NCI-H460 (cell line): ENCODE data around the gene ARHGEF12. TPM values are rescaled to one million over a fixed set of nuclear protein-coding genes. Genes with fewer than 3 reads are reported as not detected.

Source experiments
- DNase-seq: peaks from one replicate; pipeline ENCODE4 v3.0.0-alpha.2; 2016; ENCODE audit warnings: low read depth; ENCODE audit errors: extremely low read depth
- total RNA-seq: library from RNA; depleted of rRNA; stranded (reverse); fragments of >200 nt; shearing (Covaris generic); gene quantifications from 2 replicates; pipeline ENCODE4 v1.2.3, GENCODE V29; 2014

Gene ARHGEF12
- total RNA-seq, 1 experiment from 2014 or later = 34.6 TPM

- DNase-seq = no peak
These were observed 73.4 kb downstream of the ARHGEF12 start for GRCh38 chr11:120409655-120410054.

- DNase-seq = no peak
These were observed 74.6 kb downstream of the ARHGEF12 start for GRCh38 chr11:120410622-120411380.

- DNase-seq = no peak
These were observed 77.3 kb downstream of the ARHGEF12 start for GRCh38 chr11:120413480-120413879.

GRCh38 chr11:120420572-120420971, 84.4 kb downstream of the ARHGEF12 start:
- no peak for DNase-seq

- no peak for DNase-seq
These were observed 88.2 kb downstream of the ARHGEF12 start for GRCh38 chr11:120424185-120424969.

GRCh38 chr11:120424970-120425332, 88.7 kb downstream of the ARHGEF12 start:
- DNase-seq = no peak

- DNase-seq = no peak
These were observed 89.3 kb downstream of the ARHGEF12 start for GRCh38 chr11:120425527-120425926.

GRCh38 chr11:120430146-120430545, 93.9 kb downstream of the ARHGEF12 start:
- DNase-seq = no peak

GRCh38 chr11:120431633-120432032, 95.4 kb downstream of the ARHGEF12 start:
- peak; percentile 38 for DNase-seq

GRCh38 chr11:120432056-120433018, 96.1 kb downstream of the ARHGEF12 start:
- DNase-seq = peak; percentile 73

GRCh38 chr11:120441592-120441991, 105.4 kb downstream of the ARHGEF12 start:
- no peak for DNase-seq

- no peak for DNase-seq
These were observed 105.8 kb downstream of the ARHGEF12 start for GRCh38 chr11:120442031-120442430.

GRCh38 chr11:120446802-120447201, 110.6 kb downstream of the ARHGEF12 start:
- no peak for DNase-seq

- no peak for DNase-seq
These were observed 112.0 kb downstream of the ARHGEF12 start for GRCh38 chr11:120448240-120448639.

- DNase-seq = no peak
These were observed 119.3 kb downstream of the ARHGEF12 start for GRCh38 chr11:120455487-120455886.

- DNase-seq = no peak
These were observed 121.8 kb downstream of the ARHGEF12 start for GRCh38 chr11:120457996-120458395.

- no peak for DNase-seq
These were observed 126.6 kb downstream of the ARHGEF12 start for GRCh38 chr11:120462825-120463224.

GRCh38 chr11:120465921-120466534, 129.8 kb downstream of the ARHGEF12 start:
- DNase-seq = no peak

GRCh38 chr11:120467627-120468026, 131.4 kb downstream of the ARHGEF12 start:
- no peak for DNase-seq

- DNase-seq = no peak
These were observed 134.9 kb downstream of the ARHGEF12 start for GRCh38 chr11:120471131-120471530.
